ENCODE data around the gene CA10. TPM values are rescaled to one million over a fixed set of nuclear protein-coding genes. Genes with fewer than 3 reads are reported as not detected.

The CA10 gene
- polyA plus RNA-seq = under 1 TPM in 1 of 2 donors, not detected in 1; 0.06 TPM

- H3K4me1 ChIP-seq (ENCODE audit: control insufficient read depth in 2 of 2, insufficient read depth in 2 of 2, low read length in 1 of 2) = peaks cover 5 to 9% of the 10 kb centered on the region in 2 donors
- no peaks in the 10 kb centered on the region for H3K36me3 ChIP-seq (ENCODE audit: control insufficient read depth in 2 of 2, insufficient read depth in 2 of 2, low read length in 1 of 2)
- no peak within 1 kb of the TSS for H3K27ac ChIP-seq (ENCODE audit: low read depth in 2 of 2, low read length in 1 of 2)
- 4% methylated on average over 45 to 52 of the region's 52 CpGs for WGBS, 2 donors
- peak within 1 kb of the TSS; percentile 9 to 10 for H3K4me3 ChIP-seq (ENCODE audit: low read depth in 1 of 2, low read length in 2 of 2)
- H3K9me3 ChIP-seq (ENCODE audit: control insufficient read depth in 2 of 2, insufficient read depth in 1 of 2, low read depth in 1 of 2, low read length in 1 of 2) = peaks cover 0 to 4% of the 10 kb centered on the region in 2 donors
- H3K27me3 ChIP-seq (ENCODE audit: control insufficient read depth in 1 of 2, insufficient read depth in 2 of 2, low read length in 2 of 2) = peaks cover 2 to 7% of the 10 kb centered on the region in 2 donors
Measured at GRCh38 chr17:52158450-52159042, at the start of gene CA10. Gene CA10, minus strand, starts transcription at chr17:52158714.

GRCh38 chr17:52207796-52208195 is 49.3 kb upstream of the CA10 start:
- Histone ChIP-seq H3K27ac (ENCODE audit: low read depth in 2 of 2, low read length in 1 of 2) (no peak overlapping the region), H3K4me3 (ENCODE audit: low read depth in 1 of 2, low read length in 2 of 2) (no peak overlapping the region)

GRCh38 chr17:52202520-52203080 is 44.1 kb upstream of the CA10 start:
- WGBS, 2 donors = 66 to 79% methylated on average over 2 of the region's 2 CpGs
- Histone ChIP-seq H3K36me3 (ENCODE audit: control insufficient read depth in 2 of 2, insufficient read depth in 2 of 2, low read length in 1 of 2) (no peaks in the 10 kb centered on the region), H3K27me3 (ENCODE audit: control insufficient read depth in 1 of 2, insufficient read depth in 2 of 2, low read length in 2 of 2) (no peaks in the 10 kb centered on the region), H3K4me3 (ENCODE audit: low read depth in 1 of 2, low read length in 2 of 2) (no peak overlapping the region), H3K9me3 (ENCODE audit: control insufficient read depth in 2 of 2, insufficient read depth in 1 of 2, low read depth in 1 of 2, low read length in 1 of 2) (no peaks in the 10 kb centered on the region), H3K27ac (ENCODE audit: low read depth in 2 of 2, low read length in 1 of 2) (no peak overlapping the region), H3K4me1 (ENCODE audit: control insufficient read depth in 2 of 2, insufficient read depth in 2 of 2, low read length in 1 of 2) (no peaks in the 10 kb centered on the region)

More at GRCh38 chr17:52207796-52208195, 49.3 kb upstream of the CA10 start:
- WGBS, 2 donors = 63 to 71% methylated on average over 2 of the region's 2 CpGs
- no peaks in the 10 kb centered on the region for H3K36me3 ChIP-seq (ENCODE audit: control insufficient read depth in 2 of 2, insufficient read depth in 2 of 2, low read length in 1 of 2)
- H3K4me1 ChIP-seq (ENCODE audit: control insufficient read depth in 2 of 2, insufficient read depth in 2 of 2, low read length in 1 of 2) = no peaks in the 10 kb centered on the region
- no peaks in the 10 kb centered on the region for H3K27me3 ChIP-seq (ENCODE audit: control insufficient read depth in 1 of 2, insufficient read depth in 2 of 2, low read length in 2 of 2)
- H3K9me3 ChIP-seq (ENCODE audit: control insufficient read depth in 2 of 2, insufficient read depth in 1 of 2, low read depth in 1 of 2, low read length in 1 of 2) = no peaks in the 10 kb centered on the region

GRCh38 chr17:52201767-52202519 is 43.4 kb upstream of the CA10 start:
- no peaks in the 10 kb centered on the region for H3K9me3 ChIP-seq (ENCODE audit: control insufficient read depth in 2 of 2, insufficient read depth in 1 of 2, low read depth in 1 of 2, low read length in 1 of 2)
- H3K36me3 ChIP-seq (ENCODE audit: control insufficient read depth in 2 of 2, insufficient read depth in 2 of 2, low read length in 1 of 2) = no peaks in the 10 kb centered on the region

GRCh38 chr17:52191491-52191890 is 33.0 kb upstream of the CA10 start:
- Histone ChIP-seq H3K4me3 (ENCODE audit: low read depth in 1 of 2, low read length in 2 of 2) (no peak overlapping the region), H3K36me3 (ENCODE audit: control insufficient read depth in 2 of 2, insufficient read depth in 2 of 2, low read length in 1 of 2) (no peaks in the 10 kb centered on the region), H3K27me3 (ENCODE audit: control insufficient read depth in 1 of 2, insufficient read depth in 2 of 2, low read length in 2 of 2) (no peaks in the 10 kb centered on the region), H3K4me1 (ENCODE audit: control insufficient read depth in 2 of 2, insufficient read depth in 2 of 2, low read length in 1 of 2) (no peaks in the 10 kb centered on the region), H3K27ac (ENCODE audit: low read depth in 2 of 2, low read length in 1 of 2) (no peak overlapping the region), H3K9me3 (ENCODE audit: control insufficient read depth in 2 of 2, insufficient read depth in 1 of 2, low read depth in 1 of 2, low read length in 1 of 2) (no peaks in the 10 kb centered on the region)
- WGBS, 2 donors = 82 to 85% methylated on average over 2 of the region's 2 CpGs

More at GRCh38 chr17:52201767-52202519, 43.4 kb upstream of the CA10 start:
- H3K27ac ChIP-seq (ENCODE audit: low read depth in 2 of 2, low read length in 1 of 2) = no peak overlapping the region
- no peak overlapping the region for H3K4me3 ChIP-seq (ENCODE audit: low read depth in 1 of 2, low read length in 2 of 2)
- WGBS, 2 donors = 64 to 76% methylated on average over 2 of the region's 2 CpGs
- H3K4me1 ChIP-seq (ENCODE audit: control insufficient read depth in 2 of 2, insufficient read depth in 2 of 2, low read length in 1 of 2) = no peaks in the 10 kb centered on the region
- no peaks in the 10 kb centered on the region for H3K27me3 ChIP-seq (ENCODE audit: control insufficient read depth in 1 of 2, insufficient read depth in 2 of 2, low read length in 2 of 2)

GRCh38 chr17:52181782-52182181 is 23.3 kb upstream of the CA10 start:
- Histone ChIP-seq H3K27ac (ENCODE audit: low read depth in 2 of 2, low read length in 1 of 2) (no peak overlapping the region), H3K4me1 (ENCODE audit: control insufficient read depth in 2 of 2, insufficient read depth in 2 of 2, low read length in 1 of 2) (no peaks in the 10 kb centered on the region), H3K36me3 (ENCODE audit: control insufficient read depth in 2 of 2, insufficient read depth in 2 of 2, low read length in 1 of 2) (no peaks in the 10 kb centered on the region), H3K9me3 (ENCODE audit: control insufficient read depth in 2 of 2, insufficient read depth in 1 of 2, low read depth in 1 of 2, low read length in 1 of 2) (peaks cover 0 to 2% of the 10 kb centered on the region in 2 donors), H3K4me3 (ENCODE audit: low read depth in 1 of 2, low read length in 2 of 2) (no peak overlapping the region), H3K27me3 (ENCODE audit: control insufficient read depth in 1 of 2, insufficient read depth in 2 of 2, low read length in 2 of 2) (no peaks in the 10 kb centered on the region)
- 13 to 19% methylated on average over 3 of the region's 3 CpGs for WGBS, 2 donors

- Histone ChIP-seq H3K27ac (ENCODE audit: low read depth in 2 of 2, low read length in 1 of 2) (no peak overlapping the region), H3K9me3 (ENCODE audit: control insufficient read depth in 2 of 2, insufficient read depth in 1 of 2, low read depth in 1 of 2, low read length in 1 of 2) (no peaks in the 10 kb centered on the region), H3K36me3 (ENCODE audit: control insufficient read depth in 2 of 2, insufficient read depth in 2 of 2, low read length in 1 of 2) (no peaks in the 10 kb centered on the region), H3K4me1 (ENCODE audit: control insufficient read depth in 2 of 2, insufficient read depth in 2 of 2, low read length in 1 of 2) (no peaks in the 10 kb centered on the region), H3K27me3 (ENCODE audit: control insufficient read depth in 1 of 2, insufficient read depth in 2 of 2, low read length in 2 of 2) (no peaks in the 10 kb centered on the region), H3K4me3 (ENCODE audit: low read depth in 1 of 2, low read length in 2 of 2) (no peak overlapping the region)
- 37% methylated on average over 5 of the region's 5 CpGs for WGBS, 2 donors
Measured at GRCh38 chr17:52178012-52178411, 19.5 kb upstream of the CA10 start.

- Histone ChIP-seq H3K36me3 (ENCODE audit: control insufficient read depth in 2 of 2, insufficient read depth in 2 of 2, low read length in 1 of 2) (no peaks in the 10 kb centered on the region), H3K9me3 (ENCODE audit: control insufficient read depth in 2 of 2, insufficient read depth in 1 of 2, low read depth in 1 of 2, low read length in 1 of 2) (no peaks in the 10 kb centered on the region), H3K4me1 (ENCODE audit: control insufficient read depth in 2 of 2, insufficient read depth in 2 of 2, low read length in 1 of 2) (no peaks in the 10 kb centered on the region), H3K27ac (ENCODE audit: low read depth in 2 of 2, low read length in 1 of 2) (no peak overlapping the region), H3K4me3 (ENCODE audit: low read depth in 1 of 2, low read length in 2 of 2) (no peak overlapping the region), H3K27me3 (ENCODE audit: control insufficient read depth in 1 of 2, insufficient read depth in 2 of 2, low read length in 2 of 2) (no peaks in the 10 kb centered on the region)
- WGBS, 2 donors = 60 to 67% methylated on average over 1 of the region's 1 CpG
Measured at GRCh38 chr17:52170963-52171572, 12.6 kb upstream of the CA10 start.

- Histone ChIP-seq H3K27me3 (ENCODE audit: control insufficient read depth in 1 of 2, insufficient read depth in 2 of 2, low read length in 2 of 2) (peaks cover 2 to 7% of the 10 kb centered on the region in 2 donors), H3K36me3 (ENCODE audit: control insufficient read depth in 2 of 2, insufficient read depth in 2 of 2, low read length in 1 of 2) (no peaks in the 10 kb centered on the region), H3K4me3 (ENCODE audit: low read depth in 1 of 2, low read length in 2 of 2) (no peak overlapping the region), H3K27ac (ENCODE audit: low read depth in 2 of 2, low read length in 1 of 2) (no peak overlapping the region), H3K4me1 (ENCODE audit: control insufficient read depth in 2 of 2, insufficient read depth in 2 of 2, low read length in 1 of 2) (peaks cover 5 to 9% of the 10 kb centered on the region in 2 donors), H3K9me3 (ENCODE audit: control insufficient read depth in 2 of 2, insufficient read depth in 1 of 2, low read depth in 1 of 2, low read length in 1 of 2) (peaks cover 0 to 4% of the 10 kb centered on the region in 2 donors)
- WGBS, 2 donors = 11 to 15% methylated on average over 17 of the region's 17 CpGs
Measured at GRCh38 chr17:52160136-52160567, 1.6 kb upstream of the CA10 start.
